Measurements from ENCODE around the gene PACS1.

The PACS1 gene

DNA sequence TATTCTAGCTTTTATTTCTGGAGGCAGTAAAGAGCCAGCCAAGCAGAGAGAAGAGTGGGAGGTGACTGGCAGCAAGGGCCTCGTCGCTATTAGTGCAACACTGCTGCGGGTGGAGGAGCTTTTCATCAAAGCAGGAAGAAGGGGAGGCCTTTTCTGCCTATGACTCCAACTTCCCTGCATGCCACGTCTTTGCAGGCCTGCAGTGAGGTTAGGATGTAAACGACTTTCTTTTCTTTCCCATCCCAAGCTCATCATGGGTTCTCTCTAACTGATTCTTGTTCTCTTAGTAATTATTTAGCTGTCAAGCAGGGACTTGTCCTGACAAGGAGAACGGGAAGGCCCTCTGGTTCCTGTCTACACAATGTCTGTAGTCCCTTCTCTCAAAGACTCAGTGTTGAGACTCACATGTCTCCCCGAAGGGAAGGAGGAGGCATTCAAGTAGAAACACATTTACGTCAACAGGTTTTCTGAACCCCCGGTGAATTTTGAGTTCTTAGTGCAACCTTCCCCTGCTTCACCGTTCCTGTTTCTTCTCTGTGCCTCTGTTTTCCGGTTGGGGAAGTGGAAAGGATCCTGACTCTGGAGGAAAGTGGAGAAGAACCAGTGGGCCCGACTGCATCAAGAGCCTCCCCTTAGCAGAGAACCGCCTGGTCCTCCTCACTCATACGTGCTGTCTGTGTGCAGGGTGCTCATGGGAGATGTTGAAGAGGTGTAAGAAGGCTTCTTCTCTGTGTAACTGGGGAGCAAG, 56.9 kb downstream of the PACS1 start:
- Histone ChIP-seq H3K9ac (peak overlapping the region; percentile 36 to 73 (median 68); a peak in 21 of 22 replicates), H3K4me2 (peak overlapping the region; percentile 74 to 88 (median 80)), H4K20me1 (peaks cover 0 to 53% (median 0%) of the 10 kb centered on the region in 11 experiments; a peak in 2 of 22 replicates), H3K9me3 (replicated peaks in 1 of 11) (no peaks in the 10 kb centered on the region; a peak in 2 of 22 replicates), H3K27ac (peak overlapping the region; percentile 55 to 82 (median 76); a peak in 21 of 22 replicates), H3K36me3 (peaks cover 0 to under 1% (median 0%) of the 10 kb centered on the region in 11 experiments; a peak in 1 of 22 replicates), H3K4me3 (peak overlapping the region in 6 of 10 experiments; percentile 0 to 38 (median 21); a peak in 8 of 20 replicates), H3K4me1 (peaks cover 26 to 38% (median 35%) of the 10 kb centered on the region in 10 experiments), H3K27me3 (no peaks in the 10 kb centered on the region)
- no peak for TF ChIP-seq Cebpa-rat (IDR thresholded peaks at IDR 0.05)

- no peak overlapping the region for H3K4me2 ChIP-seq
- H3K36me3 ChIP-seq: no peaks in the 10 kb centered on the region
- H3K27me3 ChIP-seq: no peaks in the 10 kb centered on the region
- H3K27ac ChIP-seq: no peak overlapping the region
- no peak for TF ChIP-seq Cebpa-rat (IDR thresholded peaks at IDR 0.05)
- no peak overlapping the region for H3K9ac ChIP-seq
- no peak overlapping the region for H3K4me3 ChIP-seq
- H3K9me3 ChIP-seq (replicated peaks in 1 of 11): no peaks in the 10 kb centered on the region
- peaks cover 18 to 29% (median 21%) of the 10 kb centered on the region in 10 experiments for H3K4me1 ChIP-seq
- peaks cover 0 to 56% (median 5%) of the 10 kb centered on the region in 11 experiments; a peak in 8 of 22 replicates for H4K20me1 ChIP-seq
Measured at GRCh38 chr11:66130978-66131377, 60.9 kb downstream of the PACS1 start.

DNA sequence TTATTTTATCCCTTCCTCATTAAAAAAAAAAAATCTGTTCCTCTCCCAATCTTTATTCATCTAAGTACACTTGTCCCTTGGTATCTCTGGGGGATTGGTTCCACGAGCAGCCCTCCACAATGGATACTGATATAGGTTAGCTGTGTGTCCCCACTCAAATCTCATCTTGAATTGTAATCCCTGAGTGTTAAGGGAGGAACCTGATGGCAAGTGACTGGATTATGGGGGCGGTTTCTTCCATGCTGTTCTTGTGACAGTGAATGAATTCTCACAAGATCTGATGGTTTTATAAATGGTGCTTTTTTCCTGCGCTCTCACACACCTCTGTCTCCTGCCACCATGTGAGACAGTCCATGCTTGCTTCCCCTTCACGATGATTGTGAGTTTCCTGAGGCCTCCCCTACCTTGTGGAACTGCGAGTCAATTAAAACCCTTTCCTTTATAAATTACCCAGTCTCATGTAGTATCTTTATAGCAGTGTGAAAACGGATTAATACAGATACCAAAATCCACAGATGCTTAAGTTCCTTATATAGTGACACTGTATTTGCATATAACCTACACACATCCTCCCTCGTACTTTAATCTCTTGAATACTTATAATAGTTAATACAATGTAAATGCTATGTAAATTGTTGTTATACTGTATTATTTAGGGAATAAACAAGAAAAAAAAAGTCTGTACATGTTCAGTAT, 62.0 kb downstream of the PACS1 start:
- peaks cover 0 to 59% (median 5%) of the 10 kb centered on the region in 11 experiments; a peak in 8 of 22 replicates for H4K20me1 ChIP-seq
- no peaks in the 10 kb centered on the region for H3K27me3 ChIP-seq
- no peak overlapping the region for H3K27ac ChIP-seq
- H3K4me2 ChIP-seq: 0 out of 22 replicates have a peak overlapping the region, but pooled peaks of 1 of the 11 experiments have one; percentile 4
- no peak overlapping the region for H3K4me3 ChIP-seq
- no peak for TF ChIP-seq Cebpa-rat (IDR thresholded peaks at IDR 0.05)
- H3K4me1 ChIP-seq: peaks cover 7 to 22% (median 11%) of the 10 kb centered on the region in 10 experiments
- H3K9me3 ChIP-seq (replicated peaks in 1 of 11): no peaks in the 10 kb centered on the region
- peak overlapping the region in 1 of 11 experiments; percentile 7; a peak in 1 of 22 replicates for H3K9ac ChIP-seq
- H3K36me3 ChIP-seq: no peaks in the 10 kb centered on the region

DNA sequence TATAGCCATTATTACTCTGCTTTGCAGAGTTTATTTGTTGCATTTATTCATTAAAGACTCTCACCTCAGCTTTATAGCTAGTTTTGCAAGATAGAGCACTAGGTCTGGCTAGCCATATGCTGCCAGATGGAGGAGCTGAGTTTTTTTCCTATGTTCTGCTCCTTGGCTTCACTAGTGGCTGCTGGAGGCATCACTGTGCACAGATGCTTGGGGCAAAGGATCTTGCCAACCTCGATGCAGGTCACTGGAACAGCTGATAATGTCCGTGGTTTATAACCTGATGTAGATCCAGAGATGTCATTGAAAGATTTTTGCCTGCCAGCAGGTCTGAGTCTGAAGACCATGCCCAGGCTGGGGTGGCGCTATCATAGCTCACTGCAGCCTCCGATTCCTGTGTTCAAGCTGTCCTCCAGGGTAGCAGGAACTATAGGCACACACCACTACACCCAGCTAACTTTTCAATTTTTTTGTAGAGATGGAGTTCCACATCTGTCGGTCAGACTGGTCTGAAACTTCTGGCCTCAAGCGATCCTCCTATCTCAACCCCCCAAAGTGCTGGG, 63.2 kb downstream of the PACS1 start:
- H3K4me1 ChIP-seq: peaks cover 0 to 23% (median 6%) of the 10 kb centered on the region in 10 experiments; a peak in 9 of 20 replicates
- H3K36me3 ChIP-seq: no peaks in the 10 kb centered on the region
- H3K27me3 ChIP-seq: no peaks in the 10 kb centered on the region
- H4K20me1 ChIP-seq: peaks cover 0 to 68% (median 9%) of the 10 kb centered on the region in 11 experiments; a peak in 10 of 22 replicates
- H3K9ac ChIP-seq: no peak overlapping the region
- H3K4me3 ChIP-seq: no peak overlapping the region
- H3K27ac ChIP-seq: no peak overlapping the region
- H3K9me3 ChIP-seq (replicated peaks in 1 of 11): no peaks in the 10 kb centered on the region
- H3K4me2 ChIP-seq: no peak overlapping the region
- TF ChIP-seq Cebpa-rat (IDR thresholded peaks at IDR 0.05): no peak

GRCh38 chr11:66136752-66137123, 66.7 kb downstream of the PACS1 start:
- peak overlapping the region in 1 of 11 experiments; percentile 11; a peak in 1 of 22 replicates for H3K4me2 ChIP-seq
- H3K9ac ChIP-seq: no peak overlapping the region
- H3K36me3 ChIP-seq: peaks cover 0 to 4% (median 0%) of the 10 kb centered on the region in 11 experiments; a peak in 1 of 22 replicates
- peaks cover 0 to 70% (median 10%) of the 10 kb centered on the region in 11 experiments; a peak in 11 of 22 replicates for H4K20me1 ChIP-seq
- no peak overlapping the region for H3K4me3 ChIP-seq
- H3K9me3 ChIP-seq (replicated peaks in 1 of 11): no peaks in the 10 kb centered on the region
- H3K4me1 ChIP-seq: peaks cover 0 to 24% (median 5%) of the 10 kb centered on the region in 10 experiments; a peak in 11 of 20 replicates
- no peak for TF ChIP-seq Cebpa-rat (IDR thresholded peaks at IDR 0.05)
- H3K27ac ChIP-seq: no peak overlapping the region
- H3K27me3 ChIP-seq: no peaks in the 10 kb centered on the region

- Histone ChIP-seq H3K27me3 (no peaks in the 10 kb centered on the region), H3K4me1 (peaks cover 14 to 39% (median 26%) of the 10 kb centered on the region in 10 experiments), H3K4me3 (no peak overlapping the region), H3K9ac (no peak overlapping the region), H3K4me2 (no peak overlapping the region), H4K20me1 (peaks cover 0 to 68% (median 2%) of the 10 kb centered on the region in 11 experiments; a peak in 9 of 22 replicates), H3K36me3 (peaks cover 0 to 4% (median 0%) of the 10 kb centered on the region in 11 experiments; a peak in 1 of 22 replicates), H3K9me3 (replicated peaks in 1 of 11) (no peaks in the 10 kb centered on the region), H3K27ac (no peak overlapping the region; a peak in 1 of 22 replicates)
- TF ChIP-seq Cebpa-rat (IDR thresholded peaks at IDR 0.05): no peak
Measured at GRCh38 chr11:66139817-66140404, 69.8 kb downstream of the PACS1 start.

GRCh38 chr11:66142370-66143263, 72.5 kb downstream of the PACS1 start:
- H3K4me1 ChIP-seq: peaks cover 22 to 55% (median 38%) of the 10 kb centered on the region in 10 experiments
- H4K20me1 ChIP-seq: peaks cover 0 to 58% (median 0%) of the 10 kb centered on the region in 11 experiments; a peak in 8 of 22 replicates
- H3K36me3 ChIP-seq: peaks cover 0 to 4% (median 0%) of the 10 kb centered on the region in 11 experiments; a peak in 1 of 22 replicates
- H3K4me2 ChIP-seq: peak overlapping the region in 5 of 11 experiments; percentile 12 to 56 (median 45); a peak in 7 of 22 replicates
- no peak overlapping the region for H3K4me3 ChIP-seq
- H3K9ac ChIP-seq: no peak overlapping the region
- H3K27me3 ChIP-seq: no peaks in the 10 kb centered on the region
- H3K9me3 ChIP-seq (replicated peaks in 1 of 11): peaks cover 0 to 11% (median 6%) of the 10 kb centered on the region in 11 experiments; a peak in 9 of 22 replicates
- TF ChIP-seq Cebpa-rat (IDR thresholded peaks at IDR 0.05): no peak
- H3K27ac ChIP-seq: no peak overlapping the region

All from BLaER1 treated with 17β-estradiol and CSF1 and Interleukin-3, amounts not matched to agents 10 nM and 100 nM (cell line).